Left ventricle myocardium inferior (tissue), 1 donor: Measurements from ENCODE around the gene SYP. TPM values are rescaled to one million over a fixed set of nuclear protein-coding genes. Genes with fewer than 3 reads are reported as not detected.

ENCODE experiments used
- DNase-seq: peaks from one replicate; pipeline ENCODE4 v3.0.0-alpha.2; 2020
- H3K27ac ChIP-seq: fragments of 200-600 bp; replicated peaks from 2 replicates; pipeline ENCODE4 v1.8.0; 2021
- H3K27me3 ChIP-seq: fragments of 200-600 bp; 2 replicates; pipeline ENCODE4 v1.8.0; 2021; ENCODE audit warnings: low read depth
- H3K36me3 ChIP-seq: fragments of 200-600 bp; 2 replicates; pipeline ENCODE4 v1.8.0; 2021
- H3K4me1 ChIP-seq: fragments of 200-600 bp; 2 replicates; pipeline ENCODE4 v1.8.0; 2021
- H3K4me3 ChIP-seq: fragments of 200-600 bp; 2 replicates; pipeline ENCODE4 v1.8.0; 2021; ENCODE audit warnings: mild to moderate bottlenecking, moderate library complexity
- H3K9me3 ChIP-seq: fragments of 200-600 bp; replicated peaks from 2 replicates; pipeline ENCODE4 v1.8.0; 2021
- CTCF ChIP-seq: fragments of 200-600 bp; IDR thresholded peaks from 2 replicates; pipeline ENCODE4 v1.8.0; 2021; ENCODE audit warnings: antibody characterized with exemption, mild to moderate bottlenecking, borderline replicate concordance
- intact Hi-C: fragments of 100-400 bp; cut with micrococcal nuclease; formaldehyde crosslinking; loops from one replicate; pipeline ENCODE4 v1.11.0; 2022
- total RNA-seq: library from RNA; stranded (reverse); fragmentation: NEBNext Ultra II Directional; extraction: Animal tissue kit (Norgen Biotek cat#: 25700); gene quantifications from one replicate; pipeline ENCODE4 v1.2.1, GENCODE V29; 2021
- donor health status: DM: no; HTN: yes; CAD: no; lungs with severe emphysema.

The SYP gene
- total RNA-seq, 1 donor from 2014 or later: 1.6 TPM

GRCh38 chrX:49164589-49165360, 35.2 kb downstream of the SYP start:
- Histone ChIP-seq H3K36me3 (no peaks in the 10 kb centered on the region), H3K4me1 (peaks cover 24% of the 10 kb centered on the region), H3K4me3 (peak overlapping the region; percentile 64), H3K9me3 (no peaks in the 10 kb centered on the region), H3K27me3 (no peaks in the 10 kb centered on the region), H3K27ac (peak overlapping the region; percentile 95)
- no peak for DNase-seq
- intact Hi-C loops: no loop called here
- TF ChIP-seq CTCF: no peak

- Histone ChIP-seq H3K36me3 (no peaks in the 10 kb centered on the region), H3K9me3 (no peaks in the 10 kb centered on the region), H3K4me1 (peaks cover 24% of the 10 kb centered on the region), H3K27me3 (no peaks in the 10 kb centered on the region), H3K4me3 (peak overlapping the region; percentile 64), H3K27ac (peak overlapping the region; percentile 95)
- intact Hi-C loops: no loop called here
- peak; percentile 81 for TF ChIP-seq CTCF
- peak; percentile 88 for DNase-seq
Observed at GRCh38 chrX:49163555-49164419, 36.2 kb downstream of the SYP start.

GRCh38 chrX:49162620-49163019, 37.4 kb downstream of the SYP start, which contains the start of gene MAGIX:
Gene MAGIX (plus strand): TSS chrX:49162758. CDS start chrX:49162890, 132 bp downstream.
- H3K9me3 ChIP-seq: no peaks in the 10 kb centered on the region
- peak within 1 kb of the TSS; percentile 64 for H3K4me3 ChIP-seq
- intact Hi-C loops: no loop called here
- DNase-seq: no peak
- no peaks in the 10 kb centered on the region for H3K27me3 ChIP-seq
- peak within 1 kb of the TSS; percentile 95 for H3K27ac ChIP-seq
- peaks cover 17% of the 10 kb centered on the region for H3K4me1 ChIP-seq
- no peaks in the 10 kb centered on the region for H3K36me3 ChIP-seq
- no peak for TF ChIP-seq CTCF

- no peak overlapping the region for H3K27ac ChIP-seq
- no peak for DNase-seq
- H3K4me1 ChIP-seq: peaks cover 13% of the 10 kb centered on the region
- no peaks in the 10 kb centered on the region for H3K27me3 ChIP-seq
- intact Hi-C loops: no loop called here
- H3K36me3 ChIP-seq: no peaks in the 10 kb centered on the region
- no peak overlapping the region for H3K4me3 ChIP-seq
- H3K9me3 ChIP-seq: no peaks in the 10 kb centered on the region
- no peak for TF ChIP-seq CTCF
Observed at GRCh38 chrX:49161632-49162031, 38.4 kb downstream of the SYP start.

- Histone ChIP-seq H3K4me3 (no peak overlapping the region), H3K27ac (no peak overlapping the region), H3K27me3 (no peaks in the 10 kb centered on the region), H3K9me3 (no peaks in the 10 kb centered on the region), H3K4me1 (peaks cover 10% of the 10 kb centered on the region), H3K36me3 (no peaks in the 10 kb centered on the region)
- no peak for TF ChIP-seq CTCF
- DNase-seq: no peak
- intact Hi-C loops: no loop called here
Observed at GRCh38 chrX:49160908-49161307, 39.1 kb downstream of the SYP start.
